Loucy (cell line): ENCODE measurements around the gene NME3.

Source experiments
- H2AFZ ChIP-seq: fragments of 200-600 bp; sonication (generic); 2 replicates; pipeline ENCODE4 v1.6.0; 2016; ENCODE audit warnings: antibody characterized with exemption, mild to moderate bottlenecking, low read length, moderate library complexity
- H3F3A ChIP-seq: fragments of 200-600 bp; 2 replicates; pipeline ENCODE4 v1.6.0; 2016; ENCODE audit warnings: antibody characterized with exemption, low read depth, mild to moderate bottlenecking
- H3K27me3 ChIP-seq: fragments of 200-600 bp; sonication (generic); 2 replicates; pipeline ENCODE4 v1.6.1; 2014; ENCODE audit warnings: low read length, mild to moderate bottlenecking; ENCODE audit not compliant: insufficient read depth, poor library complexity, severe bottlenecking
- H3K36me3 ChIP-seq: fragments of 200-600 bp; sonication (generic); 2 replicates; pipeline ENCODE4 v1.6.1; 2016; ENCODE audit warnings: low read length; ENCODE audit not compliant: insufficient read depth
- H3K4me1 ChIP-seq: fragments of 200-600 bp; sonication (generic); 2 replicates; pipeline ENCODE4 v1.5.1; 2014; ENCODE audit warnings: low read length, mild to moderate bottlenecking; ENCODE audit not compliant: insufficient read depth, poor library complexity, severe bottlenecking
- H3K4me2 ChIP-seq: fragments of 200-600 bp; sonication (generic); 2 replicates; pipeline ENCODE4 v1.6.0; 2014; ENCODE audit warnings: antibody characterized with exemption, low read length, low read depth, mild to moderate bottlenecking; ENCODE audit not compliant: poor library complexity, severe bottlenecking
- H3K4me3 ChIP-seq: fragments of 200-600 bp; sonication (generic); 2 replicates; pipeline ENCODE4 v1.5.1; 2014; ENCODE audit warnings: low read length, mild to moderate bottlenecking, mixed read lengths; ENCODE audit not compliant: poor library complexity, severe bottlenecking
- H3K79me2 ChIP-seq: fragments of 200-600 bp; sonication (generic); 2 replicates; pipeline ENCODE4 v1.6.1; 2014; ENCODE audit warnings: low read length; ENCODE audit not compliant: insufficient read depth
- H3K9ac ChIP-seq: fragments of 200-600 bp; sonication (generic); 2 replicates; pipeline ENCODE4 v1.6.0; 2014; ENCODE audit warnings: mild to moderate bottlenecking, low read depth, low read length, moderate library complexity; ENCODE audit not compliant: poor library complexity, severe bottlenecking
- H3K9me2 ChIP-seq: fragments of 200-600 bp; sonication (generic); replicated peaks from 2 replicates; pipeline ENCODE4 v1.6.1; 2016; ENCODE audit warnings: low read depth, low read length, mixed read lengths
- H3K9me3 ChIP-seq: fragments of 200-600 bp; sonication (generic); 2 replicates; pipeline ENCODE4 v1.6.1; 2014; ENCODE audit warnings: mild to moderate bottlenecking, antibody characterized with exemption, low read length, low read depth; ENCODE audit not compliant: insufficient read depth
- H4K20me1 ChIP-seq: fragments of 200-600 bp; sonication (generic); 2 replicates; pipeline ENCODE4 v1.6.0; 2014; ENCODE audit warnings: antibody characterized with exemption, low read length, mild to moderate bottlenecking; ENCODE audit not compliant: insufficient read depth, poor library complexity, severe bottlenecking
- EZH2phosphoT487 ChIP-seq: fragments of 200-600 bp; IDR thresholded peaks from 2 replicates; pipeline ENCODE4 v1.6.1; 2018; ENCODE audit warnings: antibody characterized with exemption, mild to moderate bottlenecking, moderate library complexity, borderline replicate concordance
- TF ChIP-seq, protein P1 (sequence below): fragments of 200-600 bp; sonication (generic); conservative IDR thresholded peaks from 2 replicates; pipeline ENCODE4 v1.5.1; 2014; ENCODE audit warnings: mild to moderate bottlenecking, antibody characterized with exemption, low read length

The NME3 gene

DNA sequence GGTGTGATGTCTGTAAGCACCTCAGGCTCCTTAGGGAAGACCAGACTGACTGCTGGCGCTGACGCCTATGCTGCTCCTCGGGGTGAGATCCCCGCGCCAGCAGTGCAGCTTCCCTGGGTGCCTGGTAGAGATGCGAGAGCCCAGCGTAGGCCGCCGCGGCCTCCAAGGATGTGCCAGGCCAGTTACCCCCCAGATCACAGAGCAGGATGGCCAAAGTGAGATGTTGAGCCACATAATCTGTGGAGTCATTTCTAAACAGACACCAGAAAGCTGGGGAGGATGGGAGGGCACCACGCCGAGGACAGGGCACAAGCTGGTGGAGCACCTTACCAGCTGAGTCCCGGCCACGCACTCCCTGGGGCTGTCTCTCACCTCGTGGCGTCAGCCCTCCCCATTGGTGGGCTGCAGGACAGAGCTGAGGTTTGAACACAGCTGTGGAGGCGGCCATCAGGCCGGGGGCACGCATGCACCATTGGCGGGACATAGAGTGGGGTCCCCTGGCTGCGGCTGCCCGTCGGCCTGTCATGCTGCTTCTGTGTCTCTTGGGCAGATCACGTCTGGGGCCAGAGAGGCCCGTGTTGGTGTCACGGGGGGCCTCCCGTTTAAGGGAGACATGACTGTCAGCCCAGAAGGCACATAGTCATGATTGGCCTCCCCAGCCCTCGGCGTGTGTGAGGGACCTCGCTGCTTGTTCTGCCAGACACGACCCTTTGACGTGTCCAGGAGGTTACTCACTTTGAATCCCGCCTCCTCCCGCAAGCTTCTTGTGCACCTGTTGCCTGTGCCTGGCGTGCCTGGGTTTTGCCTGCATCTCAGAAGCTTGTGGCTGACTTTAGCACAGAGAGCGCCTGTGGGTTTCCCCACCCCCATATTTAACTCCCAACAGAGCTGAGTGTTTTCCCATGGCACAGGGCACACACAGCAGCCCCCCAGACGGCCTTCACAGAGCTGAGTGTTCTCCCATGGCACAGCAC, 43.4 kb downstream of the NME3 start:
- H3K4me3 ChIP-seq: no peak overlapping the region

DNA sequence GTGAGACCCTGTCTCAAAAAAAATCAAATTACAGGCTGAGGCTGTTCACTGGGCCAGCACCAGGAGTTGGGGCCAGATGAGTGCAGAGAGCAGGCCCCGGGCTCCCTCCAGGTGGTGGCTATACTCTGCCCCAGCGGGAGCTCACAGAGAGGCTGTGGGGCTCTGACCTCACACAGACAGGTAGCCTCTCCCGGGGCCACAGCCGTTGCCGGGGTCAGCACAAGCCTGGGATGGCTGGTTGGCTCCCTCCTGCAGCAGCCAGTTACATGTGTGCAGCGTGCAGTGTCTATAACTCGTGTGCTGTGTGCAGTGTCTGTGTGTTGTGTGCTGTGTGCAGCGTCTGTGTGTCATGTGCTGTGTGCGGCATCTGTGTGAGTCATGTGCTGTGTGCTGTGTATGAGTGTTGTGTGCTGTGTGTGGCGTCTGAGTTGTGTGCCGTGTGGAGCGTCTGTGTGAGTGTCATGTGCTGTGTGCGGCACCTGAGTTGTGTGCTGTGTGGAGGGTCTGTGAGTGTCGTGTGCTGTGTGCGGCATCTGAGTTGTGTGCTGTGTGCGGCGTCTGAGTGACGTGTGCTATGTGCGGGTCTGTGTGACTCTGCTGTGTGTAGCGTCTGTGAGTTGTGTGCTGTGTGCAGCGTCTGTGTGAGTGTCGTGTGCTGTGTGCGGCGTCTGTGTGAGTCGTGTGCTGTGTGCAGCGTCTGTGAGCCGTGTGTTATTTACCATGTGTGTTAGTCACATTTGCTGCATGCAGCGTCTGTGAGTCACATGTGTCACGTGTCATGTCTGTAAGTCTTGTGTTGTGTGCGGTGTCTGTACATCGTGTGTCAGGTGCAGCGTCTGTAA, 44.5 kb downstream of the NME3 start:
- TF ChIP-seq, protein P1, sequence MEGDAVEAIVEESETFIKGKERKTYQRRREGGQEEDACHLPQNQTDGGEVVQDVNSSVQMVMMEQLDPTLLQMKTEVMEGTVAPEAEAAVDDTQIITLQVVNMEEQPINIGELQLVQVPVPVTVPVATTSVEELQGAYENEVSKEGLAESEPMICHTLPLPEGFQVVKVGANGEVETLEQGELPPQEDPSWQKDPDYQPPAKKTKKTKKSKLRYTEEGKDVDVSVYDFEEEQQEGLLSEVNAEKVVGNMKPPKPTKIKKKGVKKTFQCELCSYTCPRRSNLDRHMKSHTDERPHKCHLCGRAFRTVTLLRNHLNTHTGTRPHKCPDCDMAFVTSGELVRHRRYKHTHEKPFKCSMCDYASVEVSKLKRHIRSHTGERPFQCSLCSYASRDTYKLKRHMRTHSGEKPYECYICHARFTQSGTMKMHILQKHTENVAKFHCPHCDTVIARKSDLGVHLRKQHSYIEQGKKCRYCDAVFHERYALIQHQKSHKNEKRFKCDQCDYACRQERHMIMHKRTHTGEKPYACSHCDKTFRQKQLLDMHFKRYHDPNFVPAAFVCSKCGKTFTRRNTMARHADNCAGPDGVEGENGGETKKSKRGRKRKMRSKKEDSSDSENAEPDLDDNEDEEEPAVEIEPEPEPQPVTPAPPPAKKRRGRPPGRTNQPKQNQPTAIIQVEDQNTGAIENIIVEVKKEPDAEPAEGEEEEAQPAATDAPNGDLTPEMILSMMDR: no peak
- TF ChIP-seq EZH2phosphoT487: no peak

More for the DNA sequence above, 43.4 kb downstream of the NME3 start:
- Histone ChIP-seq H4K20me1 (no peaks in the 10 kb centered on the region), H3K9me2 (no peaks in the 10 kb centered on the region), H3K36me3 (peaks cover 4% of the 10 kb centered on the region; the same call in 1 of the 2 replicates), H3F3A (no peaks in the 10 kb centered on the region), H3K9me3 (no peaks in the 10 kb centered on the region), H3K9ac (no peak overlapping the region), H3K79me2 (peaks cover 4% of the 10 kb centered on the region; the same call in 1 of the 2 replicates), H3K4me1 (no peaks in the 10 kb centered on the region), H3K27me3 (no peaks in the 10 kb centered on the region), H3K4me2 (no peak overlapping the region), H2AFZ (no peak overlapping the region)
- TF ChIP-seq EZH2phosphoT487: no peak
- TF ChIP-seq, protein P1: no peak

DNA sequence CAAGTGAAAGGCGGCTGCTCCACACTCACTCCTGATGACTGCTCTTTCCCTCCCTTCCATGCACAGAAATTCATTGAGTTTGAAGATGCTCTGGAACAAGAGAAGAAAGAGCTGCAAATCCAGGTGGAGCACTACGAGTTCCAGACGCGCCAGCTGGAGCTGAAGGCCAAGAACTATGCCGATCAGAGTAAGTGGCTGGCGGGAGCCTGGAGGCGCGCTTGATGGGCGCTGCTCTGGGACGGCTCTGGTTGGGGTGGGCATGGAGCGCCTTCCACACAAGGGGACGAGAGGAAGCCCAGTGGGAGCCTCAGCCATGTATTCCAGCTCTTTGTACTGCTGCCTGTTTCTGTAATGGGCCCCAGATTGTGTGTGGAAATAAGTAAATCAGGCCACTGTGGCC, 46.9 kb downstream of the NME3 start:
- H2AFZ ChIP-seq: no peak overlapping the region
- H3F3A ChIP-seq: no peaks in the 10 kb centered on the region
- peaks cover 4% of the 10 kb centered on the region for H3K4me1 ChIP-seq
- H3K9me3 ChIP-seq: no peaks in the 10 kb centered on the region
- no peaks in the 10 kb centered on the region for H3K27me3 ChIP-seq
- no peak for TF ChIP-seq EZH2phosphoT487
- TF ChIP-seq, protein P1: no peak
- H3K4me3 ChIP-seq: no peak overlapping the region
- H3K9me2 ChIP-seq: no peaks in the 10 kb centered on the region
- peaks cover 4% of the 10 kb centered on the region; the same call in 1 of the 2 replicates for H3K36me3 ChIP-seq
- H4K20me1 ChIP-seq: no peaks in the 10 kb centered on the region
- H3K4me2 ChIP-seq: no peak overlapping the region
- H3K9ac ChIP-seq: no peak overlapping the region
- H3K79me2 ChIP-seq: peaks cover 4% of the 10 kb centered on the region; the same call in 1 of the 2 replicates

More for the DNA sequence above, 44.5 kb downstream of the NME3 start:
- H3K27me3 ChIP-seq: no peaks in the 10 kb centered on the region
- H3K4me1 ChIP-seq: peaks cover 4% of the 10 kb centered on the region
- H3K36me3 ChIP-seq: peaks cover 4% of the 10 kb centered on the region; the same call in 1 of the 2 replicates
- no peak overlapping the region for H2AFZ ChIP-seq
- H4K20me1 ChIP-seq: no peaks in the 10 kb centered on the region
- no peaks in the 10 kb centered on the region for H3K9me3 ChIP-seq
- peaks cover 4% of the 10 kb centered on the region; the same call in 1 of the 2 replicates for H3K79me2 ChIP-seq
- H3F3A ChIP-seq: no peaks in the 10 kb centered on the region
- no peak overlapping the region for H3K9ac ChIP-seq
- H3K4me3 ChIP-seq: no peak overlapping the region
- no peak overlapping the region for H3K4me2 ChIP-seq
- H3K9me2 ChIP-seq: no peaks in the 10 kb centered on the region
